Measurements from ENCODE around the gene MAPK8. TPM values are rescaled to one million over a fixed set of nuclear protein-coding genes. Genes with fewer than 3 reads are reported as not detected.

Gene MAPK8
- polyA plus RNA-seq, 2 of the 4 experiments (the other 2 are of a cell fraction), result 29.6 to 71.4 TPM

DNA sequence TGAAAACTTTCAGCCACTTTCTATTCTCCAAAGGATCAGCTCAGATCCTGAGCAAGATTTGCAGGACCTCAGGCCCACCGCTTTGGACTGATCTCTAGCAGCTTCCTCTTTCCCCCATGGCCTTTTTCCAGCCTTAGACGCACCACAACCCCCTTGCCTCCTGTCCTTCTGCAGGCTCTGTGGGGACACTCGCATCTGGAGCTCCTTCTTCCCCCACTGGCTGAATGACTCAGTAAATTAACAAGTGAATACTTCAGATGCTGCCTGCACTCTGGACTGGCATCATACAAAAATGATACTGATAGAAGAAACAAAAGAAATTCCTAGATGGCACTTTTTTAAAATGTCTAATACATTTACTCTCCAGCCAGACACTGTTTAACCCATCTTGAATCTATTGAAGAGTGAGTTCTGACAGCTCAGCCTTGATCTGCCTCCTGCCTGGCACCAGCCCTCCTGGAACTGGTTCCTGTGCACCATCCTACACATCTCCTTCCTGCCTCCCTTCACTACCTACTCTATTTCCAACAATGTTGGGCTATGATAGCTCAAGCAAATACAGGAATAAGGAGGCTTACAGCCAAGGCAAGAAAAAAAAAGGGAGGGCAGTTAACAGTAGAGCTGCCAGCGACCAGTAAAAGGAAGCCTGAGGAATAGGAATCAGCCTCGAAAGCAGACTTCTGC is 35.3 kb upstream of the MAPK8 start:
- ATAC-seq (peak in 1 of 2 experiments; percentile 35; a peak in 1 of 6 replicates), FAIRE-seq (no peak), DNase-seq (ENCODE audit: low read depth in 1 of 2, low spot score in 1 of 2) (no peak)
- no peak overlapping the region for H3K4me2 ChIP-seq
- TF ChIP-seq KDM5A (IDR thresholded peaks at IDR 0.05), result no peak
- TF ChIP-seq CEBPB (IDR thresholded peaks at IDR 0.05), result no peak
- TF ChIP-seq, protein P1, sequence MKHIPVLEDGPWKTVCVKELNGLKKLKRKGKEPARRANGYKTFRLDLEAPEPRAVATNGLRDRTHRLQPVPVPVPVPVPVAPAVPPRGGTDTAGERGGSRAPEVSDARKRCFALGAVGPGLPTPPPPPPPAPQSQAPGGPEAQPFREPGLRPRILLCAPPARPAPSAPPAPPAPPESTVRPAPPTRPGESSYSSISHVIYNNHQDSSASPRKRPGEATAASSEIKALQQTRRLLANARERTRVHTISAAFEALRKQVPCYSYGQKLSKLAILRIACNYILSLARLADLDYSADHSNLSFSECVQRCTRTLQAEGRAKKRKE (CRISPR knock-in tag; IDR thresholded peaks at IDR 0.05; ENCODE audit: low read depth), result no peak
- no peak for TF ChIP-seq EP300 (IDR thresholded peaks at IDR 0.05)
- no peak for TF ChIP-seq MAZ (IDR thresholded peaks at IDR 0.05; ENCODE audit: borderline replicate concordance, low read depth, low read length)
- TF ChIP-seq, protein P2, sequence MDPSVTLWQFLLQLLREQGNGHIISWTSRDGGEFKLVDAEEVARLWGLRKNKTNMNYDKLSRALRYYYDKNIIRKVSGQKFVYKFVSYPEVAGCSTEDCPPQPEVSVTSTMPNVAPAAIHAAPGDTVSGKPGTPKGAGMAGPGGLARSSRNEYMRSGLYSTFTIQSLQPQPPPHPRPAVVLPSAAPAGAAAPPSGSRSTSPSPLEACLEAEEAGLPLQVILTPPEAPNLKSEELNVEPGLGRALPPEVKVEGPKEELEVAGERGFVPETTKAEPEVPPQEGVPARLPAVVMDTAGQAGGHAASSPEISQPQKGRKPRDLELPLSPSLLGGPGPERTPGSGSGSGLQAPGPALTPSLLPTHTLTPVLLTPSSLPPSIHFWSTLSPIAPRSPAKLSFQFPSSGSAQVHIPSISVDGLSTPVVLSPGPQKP (IDR thresholded peaks at IDR 0.05; ENCODE audit: low read depth, low read length), result no peak
- TF ChIP-seq REST (IDR thresholded peaks at IDR 0.05), result no peak
- TF ChIP-seq HOXB5 (CRISPR knock-in tag; IDR thresholded peaks at IDR 0.05), result no peak
- no peak for TF ChIP-seq POLR2A (IDR thresholded peaks at IDR 0.05; ENCODE audit: low read length)
- no peak for TF ChIP-seq SMC3 (IDR thresholded peaks at IDR 0.05)
- no peak for TF ChIP-seq GATA3 (IDR thresholded peaks at IDR 0.05; ENCODE audit: borderline replicate concordance)
- TF ChIP-seq HOXB13 (CRISPR knock-in tag; IDR thresholded peaks at IDR 0.05; ENCODE audit: low read depth), result no peak
- TF ChIP-seq ESRRA (IDR thresholded peaks at IDR 0.05; ENCODE audit: borderline replicate concordance, low read length), result no peak
- H3K9me3 ChIP-seq, result no peaks in the 10 kb centered on the region
- H3K27ac ChIP-seq, result no peak overlapping the region
- no peak overlapping the region for H3K4me3 ChIP-seq
- CTCF ChIA-PET, result interaction anchor here (0.8 to 1.9 kb wide), 4 partner anchors 11 to 56 kb away, joined by 3 to 6 read pairs (median 4); no protein-coding TSS in a partner anchor
- POLR2A ChIA-PET, result no interaction called here
- WGBS (ENCODE audit: missing lambda C conversion rate), result 66% methylated on average over 5 of the region's 5 CpGs
- no peaks in the 10 kb centered on the region for H3K4me1 ChIP-seq

DNA sequence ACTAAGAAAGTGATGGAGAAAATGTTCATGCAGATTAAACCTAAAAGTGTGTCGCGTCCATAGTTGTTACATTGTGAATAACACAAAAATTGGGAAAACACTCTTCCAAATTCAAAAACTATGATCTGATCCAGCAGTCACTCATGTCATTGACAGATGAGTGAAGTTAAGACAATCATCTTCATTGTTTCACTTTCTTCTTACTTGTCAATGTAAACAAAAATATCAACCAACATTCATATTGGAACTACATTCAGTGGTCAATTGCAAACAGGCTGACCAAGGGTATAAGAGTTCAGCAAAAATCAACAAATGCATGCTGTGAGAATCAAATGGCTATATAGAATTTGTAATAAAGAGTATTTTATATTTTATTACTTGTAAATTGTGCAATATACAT is 33.8 kb upstream of the MAPK8 start:
- POLR2A ChIA-PET, result no interaction called here
- no peaks in the 10 kb centered on the region for H3K9me3 ChIP-seq
- H3K4me2 ChIP-seq, result no peak overlapping the region
- H3K4me1 ChIP-seq, result no peaks in the 10 kb centered on the region
- no peak for DNase-seq (ENCODE audit: low read depth in 1 of 2, low spot score in 1 of 2)
- no peak overlapping the region for H3K4me3 ChIP-seq
- no peak overlapping the region for H3K27ac ChIP-seq
- 94% methylated on average over 2 of the region's 2 CpGs for WGBS (ENCODE audit: missing lambda C conversion rate)
- no peak for FAIRE-seq
- TF ChIP-seq, protein P1 (CRISPR knock-in tag; IDR thresholded peaks at IDR 0.05; ENCODE audit: low read depth), result no peak
- no peak for TF ChIP-seq CHD4 (IDR thresholded peaks at IDR 0.05; ENCODE audit: borderline replicate concordance)
- no peak for TF ChIP-seq MAFK (IDR thresholded peaks at IDR 0.05; ENCODE audit: partially characterized antibody)
- no peak for TF ChIP-seq TP53 (CRISPR knock-in tag; IDR thresholded peaks at IDR 0.05)
- TF ChIP-seq MYC (IDR thresholded peaks at IDR 0.05; ENCODE audit: borderline replicate concordance, low read length), result no peak
- no peak for TF ChIP-seq RFX5 (IDR thresholded peaks at IDR 0.05)
- TF ChIP-seq RCOR1 (IDR thresholded peaks at IDR 0.05; ENCODE audit: low read depth, low read length), result no peak
- no peak for TF ChIP-seq USF2 (IDR thresholded peaks at IDR 0.05)
- TF ChIP-seq JUNB (IDR thresholded peaks at IDR 0.05), result no peak
- no peak for ATAC-seq
- CTCF ChIA-PET, result interaction anchor here (1.8 kb wide), 1 partner anchor 20 kb away, joined by 4 read pairs; no protein-coding TSS in a partner anchor

Data from A549 (cell line).